ENCODE results near the gene POPDC2. TPM values are rescaled to one million over a fixed set of nuclear protein-coding genes. Genes with fewer than 3 reads are reported as not detected.

The POPDC2 gene, protein sequence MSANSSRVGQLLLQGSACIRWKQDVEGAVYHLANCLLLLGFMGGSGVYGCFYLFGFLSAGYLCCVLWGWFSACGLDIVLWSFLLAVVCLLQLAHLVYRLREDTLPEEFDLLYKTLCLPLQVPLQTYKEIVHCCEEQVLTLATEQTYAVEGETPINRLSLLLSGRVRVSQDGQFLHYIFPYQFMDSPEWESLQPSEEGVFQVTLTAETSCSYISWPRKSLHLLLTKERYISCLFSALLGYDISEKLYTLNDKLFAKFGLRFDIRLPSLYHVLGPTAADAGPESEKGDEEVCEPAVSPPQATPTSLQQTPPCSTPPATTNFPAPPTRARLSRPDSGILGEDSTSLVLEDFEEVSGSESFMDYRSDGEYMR
- 10 to 100 TPM in 1 of 5 donors, 1 to 10 TPM in 4; 8.5 to 10.7 (median 9.3) TPM for total RNA-seq
- polyA plus RNA-seq: 1 to 10 TPM; 1.4 to 5.6 (median 2.7) TPM
- long read RNA-seq, donor 1, partial matches to known transcripts: 0 of 4 reads
- long read RNA-seq, donor 1, other reads (novel, unspliced or antisense): 0 of 4 reads
- long read RNA-seq, donor 2, partial matches to known transcripts: 0 of 4 reads
- long read RNA-seq, donor 2, other reads (novel, unspliced or antisense): 0 of 4 reads
- long read RNA-seq, donor 3: 0 reads
- long read RNA-seq, donor 4: 0 reads
- long read RNA-seq, donor 5, partial matches to known transcripts: 0 of 1 reads
- long read RNA-seq, donor 5, other reads (novel, unspliced or antisense): 0 of 1 reads
- long read RNA-seq, donor 6: 0 reads
- long read RNA-seq, donor 7: 0 reads
- long read RNA-seq, donor 8, partial matches to known transcripts: 0 of 1 reads
- long read RNA-seq, donor 8, other reads (novel, unspliced or antisense): 0 of 1 reads
- long read RNA-seq, donor 9, partial matches to known transcripts: 0 of 2 reads
- long read RNA-seq, donor 9, other reads (novel, unspliced or antisense): 0 of 2 reads
- long read RNA-seq, donor 10, partial matches to known transcripts: 0 of 2 reads
- long read RNA-seq, donor 10, other reads (novel, unspliced or antisense): 0 of 2 reads

DNA sequence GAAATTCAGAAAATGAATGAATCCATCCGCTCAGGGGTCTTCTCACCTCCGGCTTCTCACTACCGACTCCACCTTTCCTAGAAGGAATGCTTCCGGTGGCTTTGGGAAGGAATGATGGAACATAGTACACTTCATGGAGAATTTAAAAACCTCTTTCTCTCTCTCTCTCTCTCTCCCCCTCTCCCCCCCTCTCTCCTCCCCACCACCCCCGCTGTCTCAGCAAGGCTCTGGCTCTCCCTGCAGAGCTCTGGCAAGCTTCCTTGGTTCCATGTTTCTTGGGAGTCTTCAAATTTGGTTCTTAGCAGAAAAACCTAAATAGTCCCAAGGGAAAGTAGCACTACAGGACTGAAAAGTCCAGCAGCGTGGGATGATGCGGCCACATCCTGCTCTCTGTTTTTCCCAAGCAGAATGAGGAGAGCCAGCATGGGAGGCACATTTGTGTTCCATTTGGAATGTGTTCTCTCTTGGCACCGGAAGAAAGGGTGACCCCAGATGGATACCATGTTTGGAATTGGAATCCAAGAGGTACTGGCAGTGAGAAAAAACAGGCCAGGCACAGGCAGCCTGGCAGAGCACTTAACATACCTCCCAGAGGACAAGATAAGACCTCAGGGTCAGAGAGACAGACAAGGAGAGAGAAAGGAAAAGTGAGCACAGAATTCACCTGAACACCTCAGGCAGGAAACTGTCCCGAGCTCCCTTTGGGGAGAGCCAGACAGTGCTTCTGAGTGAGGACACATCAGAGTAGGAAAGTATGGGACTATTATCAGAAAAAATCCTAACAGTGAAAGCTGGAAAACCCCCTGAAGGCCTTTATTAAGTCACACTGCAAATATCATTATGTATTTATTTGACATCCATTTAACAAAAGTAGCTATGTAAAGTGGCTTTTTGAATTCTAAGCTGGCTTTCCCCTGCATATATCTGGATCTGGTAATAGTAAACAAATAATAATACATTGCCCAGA is at the start of gene POPDC2:
Gene POPDC2, minus strand, starts transcription at position 116 of the 967 bp plus-strand sequence. CDS start 166 bp downstream, outside the sequence.
- 66 to 88% (median 84%) methylated on average over 9 of the region's 9 CpGs for WGBS, 5 donors
- intact Hi-C loops (cut with DNase I; ENCODE audit: low total_unique reads): no loop called here
- Histone ChIP-seq H3K4me3 (peak within 1 kb of the TSS in 3 of 4 donors; percentile 25 to 37 (median 34)), H3K27ac (peak within 1 kb of the TSS in 4 of 5 donors; percentile 43 to 76 (median 59)), H3K27me3 (no peaks in the 10 kb centered on the region), H3K9me3 (no peaks in the 10 kb centered on the region), H3K4me1 (peaks cover 0 to 39% (median 18%) of the 10 kb centered on the region in 4 donors), H3K36me3 (peaks cover 0 to 5% (median 2%) of the 10 kb centered on the region in 4 donors)
- TF ChIP-seq POLR2AphosphoS5 (IDR thresholded peaks at IDR 0.05): peak in 1 of 3 donors; percentile 40
- TF ChIP-seq, protein P1, sequence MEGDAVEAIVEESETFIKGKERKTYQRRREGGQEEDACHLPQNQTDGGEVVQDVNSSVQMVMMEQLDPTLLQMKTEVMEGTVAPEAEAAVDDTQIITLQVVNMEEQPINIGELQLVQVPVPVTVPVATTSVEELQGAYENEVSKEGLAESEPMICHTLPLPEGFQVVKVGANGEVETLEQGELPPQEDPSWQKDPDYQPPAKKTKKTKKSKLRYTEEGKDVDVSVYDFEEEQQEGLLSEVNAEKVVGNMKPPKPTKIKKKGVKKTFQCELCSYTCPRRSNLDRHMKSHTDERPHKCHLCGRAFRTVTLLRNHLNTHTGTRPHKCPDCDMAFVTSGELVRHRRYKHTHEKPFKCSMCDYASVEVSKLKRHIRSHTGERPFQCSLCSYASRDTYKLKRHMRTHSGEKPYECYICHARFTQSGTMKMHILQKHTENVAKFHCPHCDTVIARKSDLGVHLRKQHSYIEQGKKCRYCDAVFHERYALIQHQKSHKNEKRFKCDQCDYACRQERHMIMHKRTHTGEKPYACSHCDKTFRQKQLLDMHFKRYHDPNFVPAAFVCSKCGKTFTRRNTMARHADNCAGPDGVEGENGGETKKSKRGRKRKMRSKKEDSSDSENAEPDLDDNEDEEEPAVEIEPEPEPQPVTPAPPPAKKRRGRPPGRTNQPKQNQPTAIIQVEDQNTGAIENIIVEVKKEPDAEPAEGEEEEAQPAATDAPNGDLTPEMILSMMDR (IDR thresholded peaks at IDR 0.05): no peak
- DNase-seq: peak in 1 of 2 donors; percentile 54

DNA sequence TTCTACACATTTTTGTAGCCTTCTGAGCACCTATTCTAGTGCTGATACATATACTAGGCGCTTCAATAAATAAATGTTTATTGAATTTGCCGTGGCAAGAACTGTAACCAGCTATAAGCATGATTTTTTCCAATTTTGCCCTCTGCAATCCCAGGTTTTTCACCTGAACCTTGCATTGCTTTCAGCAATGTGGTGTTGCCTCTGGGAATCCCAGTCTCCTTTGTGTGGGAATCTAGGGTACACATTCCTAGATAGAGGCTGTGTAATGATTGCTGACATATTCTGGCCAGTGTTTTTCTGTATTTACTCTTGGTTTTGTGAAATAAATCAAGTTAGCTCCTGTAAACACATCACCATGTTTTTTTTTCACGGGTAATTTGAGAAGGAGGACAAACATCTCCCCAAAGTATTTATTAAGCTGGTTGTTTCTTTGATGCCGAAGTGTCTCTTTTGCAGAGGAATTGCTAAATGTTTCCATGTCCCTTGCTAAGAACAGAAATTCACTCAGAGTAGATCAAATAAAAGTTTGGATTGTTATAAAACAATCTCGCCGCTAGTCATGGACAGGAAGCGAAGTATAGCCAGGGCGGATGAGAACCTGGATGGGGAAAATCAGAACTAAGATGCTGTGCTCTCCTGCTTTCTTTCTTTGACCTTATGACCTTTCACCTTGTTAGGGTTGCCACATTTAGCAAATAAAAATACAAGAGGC is 43.6 kb upstream of the POPDC2 start:
- TF ChIP-seq, protein P1 (IDR thresholded peaks at IDR 0.05): no peak
- no peak for TF ChIP-seq EP300 (IDR thresholded peaks at IDR 0.05)
- no peaks in the 10 kb centered on the region for H3K27me3 ChIP-seq
- H3K36me3 ChIP-seq: peaks cover 0 to 4% (median 0%) of the 10 kb centered on the region in 4 donors
- WGBS, 5 donors: 25 to 59% (median 36%) methylated on average over 8 of the region's 8 CpGs
- H3K9me3 ChIP-seq: no peaks in the 10 kb centered on the region
- DNase-seq: peak in 1 of 2 donors; percentile 15
- peak overlapping the region; percentile 59 to 76 (median 59) for H3K4me3 ChIP-seq
- peaks cover 7 to 37% (median 23%) of the 10 kb centered on the region in 4 donors for H3K4me1 ChIP-seq
- intact Hi-C loops (cut with DNase I; ENCODE audit: low total_unique reads): no loop called here
- H3K27ac ChIP-seq: peak overlapping the region in 3 of 5 donors; percentile 30 to 86 (median 60)

DNA sequence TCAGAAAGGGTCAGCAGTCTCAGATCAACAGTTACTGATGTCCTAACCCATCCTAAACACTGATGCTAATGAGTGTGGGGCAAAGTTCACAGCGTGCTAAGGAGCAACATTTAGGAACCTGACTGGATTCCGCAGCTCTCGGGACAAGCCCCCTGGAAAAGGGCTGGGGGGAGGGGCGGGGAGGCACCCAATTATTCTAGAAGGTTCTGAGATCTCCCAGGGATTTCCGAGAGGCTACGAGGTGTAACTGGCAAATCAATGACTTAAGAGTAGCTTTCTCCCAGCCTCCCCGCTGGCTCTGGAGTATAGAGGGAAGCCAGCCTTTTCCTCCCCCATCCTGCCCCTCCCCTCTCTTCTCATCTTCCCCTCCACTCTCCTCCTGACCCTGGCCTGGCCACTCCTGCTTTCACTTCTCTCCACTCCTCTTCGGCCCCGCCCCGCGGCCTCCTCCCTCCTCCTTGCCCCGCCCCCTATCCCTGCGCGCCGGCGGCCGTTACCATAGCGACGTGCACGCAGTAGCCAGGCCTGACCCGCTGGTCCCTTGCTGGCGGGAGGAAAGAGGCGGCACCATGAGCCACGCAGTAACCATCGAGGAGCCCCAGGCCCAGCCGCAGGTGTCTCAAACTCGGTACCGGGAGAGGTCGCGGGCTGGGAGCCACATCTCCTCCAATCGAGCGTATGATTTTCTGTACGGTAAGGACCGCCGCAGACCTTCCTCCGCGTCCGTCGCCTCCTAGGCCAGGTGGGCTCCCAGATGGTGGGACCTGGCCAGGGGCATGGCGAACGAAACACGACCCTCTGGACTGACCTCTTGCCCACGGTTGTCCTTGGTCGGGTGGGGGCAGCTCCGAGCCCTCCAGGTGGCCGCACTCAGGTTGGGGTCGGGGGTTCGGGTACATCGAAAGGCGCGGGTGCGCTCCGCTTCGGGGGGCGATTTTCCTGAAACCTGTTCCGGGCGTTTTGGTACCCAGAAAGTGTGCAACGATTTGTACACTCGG is 42.4 kb upstream of the POPDC2 start, which contains the start of gene CFAP91:
Gene CFAP91, plus strand, starts transcription at position 493 of the 998 bp plus-strand sequence. Its CDS starts 77 bp downstream, at position 570.
- Histone ChIP-seq H3K27ac (peak within 1 kb of the TSS in 4 of 5 donors; percentile 30 to 86 (median 50)), H3K36me3 (peaks cover 0 to 4% (median 0%) of the 10 kb centered on the region in 4 donors), H3K27me3 (no peaks in the 10 kb centered on the region), H3K9me3 (no peaks in the 10 kb centered on the region), H3K4me1 (peaks cover 7 to 37% (median 23%) of the 10 kb centered on the region in 4 donors), H3K4me3 (peak within 1 kb of the TSS; percentile 59 to 76 (median 59))
- WGBS, 5 donors: 2 to 6% (median 3%) methylated on average over 52 to 59 of the region's 59 CpGs
- TF ChIP-seq POLR2AphosphoS5 (IDR thresholded peaks at IDR 0.05): peak; percentile 45 to 69 (median 68)
- TF ChIP-seq POLR2A (IDR thresholded peaks at IDR 0.05): no peak
- peak; percentile 97 to 98 for DNase-seq
- intact Hi-C loops (cut with DNase I; ENCODE audit: low total_unique reads): no loop called here

All from stomach (tissue), 19 donors.